ENCODE data around the gene RAD51B.

GRCh38 chr14:68263563-68264259 lies 444.1 kb downstream of the RAD51B start:
- TF ChIP-seq CTCF (conservative IDR thresholded peaks at IDR 0.05; ENCODE audit: low read depth, low read length) (no peak), EZH2 (IDR thresholded peaks at IDR 0.05; ENCODE audit: borderline replicate concordance, low read depth, low read length, poor library complexity, severe bottlenecking) (no peak)

Measured in A673 (cell line).